Breast epithelium (tissue), 3 donors: ENCODE measurements around the gene INHA.

Experiments
- POLR2A ChIP-seq: fragments of 450-650 bp; IDR thresholded peaks from one replicate; pipeline ENCODE4 v1.6.1; 2016; ENCODE audit warnings: antibody characterized with exemption, mild to moderate bottlenecking, moderate library complexity
- POLR2AphosphoS5 ChIP-seq, 3 donors: sonication (generic); formaldehyde crosslinking; IDR thresholded peaks; one replicate each; pipeline ENCODE4 v1.6.1; 2017; ENCODE audit warnings: antibody characterized with exemption in 3 of 3
- TF ChIP-seq, protein P1 (sequence below), 3 donors: fragments of 450-650 bp; IDR thresholded peaks; one replicate each; pipeline ENCODE4 v1.5.1; 2016 to 2017; ENCODE audit warnings: antibody characterized with exemption in 3 of 3, mild to moderate bottlenecking in 3 of 3, moderate library complexity in 3 of 3

- TF ChIP-seq, protein P1, sequence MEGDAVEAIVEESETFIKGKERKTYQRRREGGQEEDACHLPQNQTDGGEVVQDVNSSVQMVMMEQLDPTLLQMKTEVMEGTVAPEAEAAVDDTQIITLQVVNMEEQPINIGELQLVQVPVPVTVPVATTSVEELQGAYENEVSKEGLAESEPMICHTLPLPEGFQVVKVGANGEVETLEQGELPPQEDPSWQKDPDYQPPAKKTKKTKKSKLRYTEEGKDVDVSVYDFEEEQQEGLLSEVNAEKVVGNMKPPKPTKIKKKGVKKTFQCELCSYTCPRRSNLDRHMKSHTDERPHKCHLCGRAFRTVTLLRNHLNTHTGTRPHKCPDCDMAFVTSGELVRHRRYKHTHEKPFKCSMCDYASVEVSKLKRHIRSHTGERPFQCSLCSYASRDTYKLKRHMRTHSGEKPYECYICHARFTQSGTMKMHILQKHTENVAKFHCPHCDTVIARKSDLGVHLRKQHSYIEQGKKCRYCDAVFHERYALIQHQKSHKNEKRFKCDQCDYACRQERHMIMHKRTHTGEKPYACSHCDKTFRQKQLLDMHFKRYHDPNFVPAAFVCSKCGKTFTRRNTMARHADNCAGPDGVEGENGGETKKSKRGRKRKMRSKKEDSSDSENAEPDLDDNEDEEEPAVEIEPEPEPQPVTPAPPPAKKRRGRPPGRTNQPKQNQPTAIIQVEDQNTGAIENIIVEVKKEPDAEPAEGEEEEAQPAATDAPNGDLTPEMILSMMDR (IDR thresholded peaks at IDR 0.05) = no peak
- no peak for TF ChIP-seq POLR2AphosphoS5 (IDR thresholded peaks at IDR 0.05)
- no peak for TF ChIP-seq POLR2A
These were observed 42.9 kb downstream of the INHA start for GRCh38 chr2:219615036-219615435.
